Measurements from ENCODE around the gene NEMP1.

The NEMP1 gene

DNA sequence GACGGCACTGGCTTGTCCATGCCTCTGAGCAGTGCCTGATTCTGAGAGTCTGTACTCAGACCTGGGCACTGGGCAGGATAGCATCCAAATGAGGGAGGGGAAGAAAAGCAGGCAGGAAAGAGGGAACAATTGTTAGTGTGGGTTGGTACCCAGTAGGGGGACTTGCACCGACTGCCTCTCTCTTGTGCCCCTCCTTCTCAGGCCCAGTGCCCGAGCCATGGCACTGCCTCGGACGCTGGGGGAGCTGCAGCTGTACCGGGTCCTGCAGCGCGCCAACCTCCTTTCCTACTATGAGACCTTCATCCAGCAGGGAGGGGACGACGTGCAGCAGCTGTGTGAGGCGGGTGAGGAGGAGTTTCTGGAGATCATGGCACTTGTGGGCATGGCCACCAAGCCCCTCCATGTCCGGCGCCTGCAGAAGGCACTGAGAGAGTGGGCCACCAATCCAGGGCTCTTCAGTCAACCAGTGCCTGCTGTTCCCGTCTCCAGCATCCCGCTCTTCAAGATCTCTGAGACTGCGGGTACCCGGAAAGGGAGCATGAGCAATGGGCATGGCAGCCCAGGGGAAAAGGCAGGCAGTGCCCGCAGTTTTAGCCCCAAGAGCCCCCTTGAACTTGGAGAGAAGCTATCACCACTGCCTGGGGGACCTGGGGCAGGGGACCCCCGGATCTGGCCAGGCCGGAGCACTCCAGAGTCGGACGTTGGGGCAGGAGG lies 12.5 kb upstream of the NEMP1 start:
- DNase-seq = no peak

DNA sequence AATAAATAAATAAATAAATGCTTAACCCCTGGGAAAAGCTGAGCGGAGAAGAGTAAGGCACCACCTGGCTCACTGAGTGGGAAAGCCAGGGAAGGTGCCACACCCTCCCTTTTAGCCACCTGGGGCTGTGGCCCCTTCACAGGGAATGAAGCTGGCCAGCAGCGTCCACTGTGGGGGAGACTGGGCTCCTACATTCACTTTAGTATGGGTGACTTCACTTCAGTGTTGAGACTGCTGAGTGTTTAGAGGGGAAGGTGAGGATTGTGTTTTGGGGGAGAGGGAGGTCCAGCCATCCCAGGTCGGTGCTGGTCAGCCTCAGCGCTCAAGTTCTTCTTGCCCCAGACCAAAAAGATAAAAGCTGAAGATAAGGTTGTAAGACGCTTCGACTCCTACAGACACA lies 11.9 kb upstream of the NEMP1 start:
- no peak for DNase-seq

DNA sequence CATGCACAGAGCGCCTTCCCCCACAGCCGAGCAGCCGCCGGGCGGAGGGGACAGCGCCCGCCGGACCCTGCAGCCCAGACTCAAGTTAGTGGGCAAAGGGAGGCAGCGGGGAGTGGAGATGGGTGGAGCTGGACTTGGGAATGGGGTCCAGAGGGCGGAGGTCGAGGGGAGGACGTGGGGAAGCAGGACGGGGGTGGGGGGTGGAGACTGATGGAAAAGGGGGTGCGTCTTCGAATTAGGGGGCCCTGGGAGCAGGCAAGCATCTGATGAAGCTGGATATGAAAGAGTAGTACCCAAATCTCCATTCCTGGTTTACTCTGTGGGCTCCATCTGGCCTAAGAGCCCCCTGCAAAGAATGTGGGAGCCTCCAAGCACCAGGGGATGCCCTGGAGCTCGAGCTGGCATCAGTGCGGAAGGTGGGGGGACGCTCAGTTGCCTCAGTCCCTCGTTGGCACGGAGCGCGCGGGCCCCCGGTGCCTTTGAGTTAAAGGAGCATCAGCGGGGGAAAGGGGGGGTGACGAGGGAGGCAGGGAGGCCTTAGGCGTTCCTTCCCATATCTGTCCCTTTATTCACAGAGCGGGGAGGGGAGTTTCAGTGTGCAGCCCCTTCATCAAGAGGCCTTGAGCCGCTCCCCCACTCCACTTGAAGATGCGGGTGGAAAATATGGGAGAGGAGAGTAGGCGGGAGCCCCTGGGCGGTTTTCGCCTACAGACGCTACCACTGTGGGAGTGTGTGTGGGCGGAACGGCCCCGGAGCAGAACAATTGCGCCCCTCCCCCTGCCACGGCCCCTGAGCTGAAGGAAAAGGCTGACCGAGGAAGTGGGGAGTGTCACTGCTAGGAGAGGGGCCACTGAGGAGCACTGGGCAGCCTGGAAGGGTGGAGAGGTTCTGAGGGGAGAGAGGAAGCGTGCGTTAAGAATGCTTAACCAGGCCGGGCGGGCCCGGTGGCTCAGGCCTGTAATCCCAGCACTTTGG lies 11.0 kb upstream of the NEMP1 start:
- DNase-seq = peak; percentile 65 to 84 (median 80)

DNA sequence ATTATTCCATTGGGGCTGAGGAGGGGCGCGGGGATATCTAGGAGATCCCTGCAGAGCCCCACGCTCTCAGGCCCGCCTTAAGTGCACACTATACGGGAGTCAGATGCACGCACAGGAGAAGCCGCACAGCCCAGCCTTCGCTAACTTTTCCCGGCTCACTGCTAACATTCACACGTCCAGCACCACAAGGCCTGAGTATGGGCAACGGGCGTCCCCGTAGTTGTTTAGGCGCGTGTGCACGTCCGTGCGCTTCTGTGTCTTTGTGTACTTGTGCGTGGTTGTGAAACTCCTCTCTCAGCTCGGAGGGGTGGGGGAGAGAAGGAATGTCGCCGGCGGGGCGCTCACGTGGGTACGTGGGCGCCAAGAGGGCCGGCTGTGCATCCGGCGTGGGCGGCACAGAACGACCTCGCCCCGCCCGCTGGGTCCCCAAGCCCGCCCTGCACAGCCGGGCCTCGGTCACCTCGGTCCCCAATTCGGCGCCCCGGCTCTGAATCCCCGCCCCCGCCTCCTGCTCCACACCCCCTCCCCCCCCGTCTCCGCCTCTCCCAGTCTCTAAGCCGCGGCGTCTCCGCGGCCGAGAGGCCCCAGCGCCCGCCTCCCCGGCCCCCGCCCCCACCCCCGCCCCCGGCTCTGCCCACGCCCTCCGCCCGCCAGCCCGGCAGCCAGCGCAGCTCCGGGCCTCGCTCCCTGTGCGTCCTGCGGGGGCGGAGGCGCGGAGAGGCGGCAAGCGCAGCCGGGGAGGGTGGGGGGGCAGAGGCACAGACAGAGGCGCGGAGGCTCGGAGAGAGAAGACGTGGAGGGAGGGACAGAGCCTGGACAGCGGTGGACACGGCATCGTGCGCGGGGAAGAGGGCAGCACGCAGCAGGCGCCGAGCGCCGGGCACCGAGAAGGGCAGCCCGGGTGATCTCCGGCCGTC lies 10.0 kb upstream of the NEMP1 start, which contains the start of gene NAB2:
TSS of gene NAB2 (plus strand) at position 761 of the 917 bp plus-strand sequence. CDS start 158 bp downstream, outside the sequence.
- peak; percentile 96 to 100 (median 98) for DNase-seq

DNA sequence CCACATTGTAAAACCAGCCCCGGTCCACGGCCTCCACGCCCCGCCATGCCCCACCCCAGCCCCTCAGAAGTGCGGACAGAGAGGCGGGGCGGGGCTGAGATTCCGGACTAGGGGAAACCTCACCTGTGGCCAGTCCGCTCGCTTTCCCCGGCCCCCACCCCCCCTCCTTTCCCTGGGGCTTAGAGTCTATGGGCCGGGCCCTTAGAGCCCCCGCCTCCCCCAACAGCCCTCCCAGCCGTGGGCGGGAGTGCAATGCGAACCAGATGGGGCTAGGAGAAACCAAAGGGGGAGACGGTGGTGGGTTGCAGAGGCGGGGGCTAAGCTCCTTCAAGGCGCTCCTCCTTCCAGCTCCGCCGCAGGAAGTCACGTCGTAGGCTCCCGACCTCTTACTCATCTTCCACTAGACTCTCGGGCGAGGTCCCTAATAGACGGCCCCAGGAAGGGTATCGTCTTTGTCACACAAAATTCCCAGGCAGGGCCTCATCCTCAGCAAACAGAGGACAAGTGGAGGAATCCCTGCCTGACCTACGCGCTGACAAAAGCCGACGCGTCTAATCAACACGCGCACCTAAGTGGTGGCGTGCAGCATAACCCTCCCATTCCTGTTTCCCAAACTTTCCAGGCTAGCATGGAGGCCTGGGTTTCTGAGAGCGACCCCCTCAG lies 9.2 kb upstream of the NEMP1 start:
- DNase-seq = peak; percentile 87 to 94 (median 91)

DNA sequence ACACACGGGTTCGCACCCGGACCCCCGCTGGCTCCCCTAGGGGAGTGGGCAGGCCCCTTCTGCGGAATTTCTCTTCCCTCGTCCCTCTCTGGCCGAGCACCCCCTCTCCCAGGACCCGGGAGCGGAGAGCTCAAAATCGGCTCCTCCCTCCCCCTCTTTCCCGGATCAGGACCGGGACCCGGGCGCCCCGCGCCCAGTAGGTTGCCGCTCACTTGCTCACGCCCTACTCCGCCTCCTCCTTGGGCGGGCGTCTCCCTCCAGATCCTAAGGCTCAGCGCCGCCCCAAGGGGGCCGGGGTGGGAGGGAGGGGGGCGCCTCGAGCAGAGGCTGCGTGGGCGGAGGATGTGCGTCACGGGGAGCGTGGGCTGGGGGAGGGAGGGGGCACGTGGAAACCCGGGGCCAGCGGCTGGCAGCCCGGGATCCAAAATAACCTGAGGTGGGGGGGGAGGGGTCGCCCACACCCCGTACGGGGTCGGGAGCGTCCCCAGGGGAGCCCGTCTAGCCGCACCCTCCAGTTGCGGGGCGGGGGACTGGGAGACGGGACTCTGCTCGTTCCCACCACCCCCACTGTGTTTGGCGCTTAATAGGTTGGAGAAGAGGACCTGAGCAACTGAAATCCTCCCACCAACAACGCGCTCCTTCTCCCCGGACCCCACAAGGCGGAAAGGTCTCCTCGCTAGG lies 8.6 kb upstream of the NEMP1 start:
- DNase-seq = peak; percentile 90 to 97 (median 92)

DNA sequence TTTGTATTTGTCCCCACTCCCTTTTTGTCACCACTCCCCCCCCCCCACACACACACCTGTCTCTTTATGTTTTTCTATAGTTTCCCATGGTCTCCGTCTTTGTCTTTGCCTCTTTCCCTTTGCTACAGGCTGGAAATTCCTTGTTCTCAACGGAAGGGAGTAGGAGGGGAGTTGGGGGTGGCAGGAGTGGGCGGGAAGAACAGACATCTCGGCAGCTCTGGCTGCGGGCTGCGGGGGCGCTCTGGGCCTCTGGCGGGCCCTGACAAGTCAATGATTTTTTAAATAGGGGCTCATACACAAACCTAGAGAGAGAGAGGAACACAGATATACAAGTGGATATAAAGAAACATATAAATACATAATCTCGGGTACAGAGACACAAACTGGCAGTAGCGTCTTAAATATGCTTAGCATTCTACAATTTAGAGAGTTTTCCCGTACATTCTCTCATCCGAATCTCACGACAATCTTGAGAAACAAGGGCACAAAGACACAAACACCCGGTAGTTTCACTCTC lies 8.0 kb upstream of the NEMP1 start:
- peak; percentile 44 to 80 (median 62) for DNase-seq

DNA sequence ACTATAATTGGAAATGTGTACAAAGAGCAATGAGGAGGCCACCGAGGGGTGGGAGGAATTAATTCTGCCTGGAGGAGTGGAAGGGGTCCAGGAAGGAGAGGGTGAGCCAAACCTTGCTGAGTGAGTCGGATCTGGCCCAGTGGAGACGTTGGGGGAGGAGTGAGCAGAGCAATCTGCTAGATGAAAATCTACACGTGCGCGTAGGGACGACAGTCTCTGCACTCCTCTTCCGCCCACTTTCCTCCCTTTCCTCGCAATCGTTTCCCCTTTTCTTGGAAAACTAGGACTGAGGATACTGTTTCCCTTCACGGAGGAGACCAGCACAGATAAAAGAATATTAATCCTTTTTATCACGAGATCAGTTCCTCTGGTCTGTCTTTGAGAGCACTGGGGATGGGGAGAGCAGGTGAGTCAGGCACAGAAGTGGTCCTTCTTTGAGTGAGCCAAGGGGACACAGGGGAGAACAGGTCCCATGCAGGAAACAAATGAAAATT lies 7.5 kb upstream of the NEMP1 start:
- DNase-seq = peak; percentile 21 to 56 (median 50)

DNA sequence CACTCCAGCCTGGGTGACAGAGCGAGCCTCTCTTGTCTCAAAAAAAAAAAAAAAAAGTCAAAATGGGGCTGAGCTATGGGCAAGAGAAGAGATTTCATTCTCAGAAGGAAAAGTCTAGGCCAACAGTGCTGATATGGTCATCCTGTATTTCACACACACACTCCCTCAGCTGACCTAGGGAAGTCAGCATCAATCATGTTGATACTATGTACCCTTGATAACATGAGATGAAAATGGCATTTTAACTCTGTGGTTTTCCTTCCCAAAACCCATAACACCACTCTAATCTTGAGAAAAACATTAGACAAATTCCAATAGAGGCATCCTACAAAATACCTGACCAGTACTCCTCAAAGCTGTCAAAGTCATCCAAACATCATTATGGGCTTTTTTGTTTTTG lies 2.3 kb upstream of the NEMP1 start:
- no peak for DNase-seq

DNA sequence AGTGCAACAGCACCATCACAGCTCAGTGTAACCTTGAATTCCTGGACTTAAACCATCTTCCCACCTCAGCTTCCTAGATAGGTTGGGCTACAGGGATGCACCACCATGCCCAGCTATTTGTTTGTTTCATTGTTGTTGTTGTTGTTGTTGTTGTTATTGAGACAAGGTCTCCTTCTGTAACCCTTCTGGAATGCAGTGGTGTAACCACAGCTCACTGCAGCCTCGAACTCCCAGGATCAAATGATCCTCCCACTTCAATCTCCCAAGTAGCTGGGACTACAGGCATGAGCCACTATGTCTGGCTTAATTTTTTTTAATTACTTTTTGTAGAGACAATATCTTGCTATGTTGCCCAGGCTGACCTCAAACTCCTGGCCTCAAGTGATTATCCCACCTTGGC lies 1.2 kb upstream of the NEMP1 start:
- DNase-seq = no peak

DNA sequence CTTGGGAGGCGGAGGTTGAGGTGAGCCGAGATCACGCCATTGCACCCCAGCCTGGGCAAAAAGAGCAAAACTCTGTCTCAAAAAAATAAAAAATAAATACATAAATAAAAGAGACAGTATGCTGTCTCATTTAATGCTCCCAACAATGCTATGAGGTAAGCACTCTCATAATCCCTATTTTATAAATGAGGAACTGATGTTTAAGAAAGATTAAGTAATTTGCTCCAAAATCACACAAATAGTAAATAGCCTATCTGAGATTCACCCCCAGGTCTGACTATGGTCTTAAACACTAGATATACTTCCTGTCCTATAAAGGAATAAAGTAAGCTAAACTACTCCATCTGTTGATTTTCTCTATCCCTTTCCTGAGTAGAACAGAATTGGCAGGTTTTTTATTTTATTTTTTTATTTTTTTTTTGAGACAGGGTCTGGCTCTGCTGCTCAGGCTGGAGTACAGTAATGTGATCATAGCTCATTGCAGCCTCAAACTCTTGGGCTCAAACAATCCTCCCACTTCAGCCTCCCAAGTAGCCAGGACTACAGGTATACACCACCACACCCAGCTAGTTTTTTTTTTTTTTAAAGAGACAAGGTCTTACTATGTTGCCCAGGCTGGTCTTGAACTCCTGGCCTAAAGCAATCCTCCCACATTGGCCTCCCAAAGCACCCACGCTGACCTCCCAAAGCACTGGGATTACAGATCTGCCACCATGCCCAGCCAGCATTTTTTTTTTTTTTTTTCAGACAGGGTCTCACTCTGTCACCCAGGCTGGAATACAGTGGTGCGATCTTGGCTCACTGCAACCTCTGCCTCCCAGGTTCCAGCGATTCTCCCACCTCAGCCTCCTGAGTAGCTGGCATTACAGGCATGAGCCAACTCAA lies 4.8 kb downstream of the NEMP1 start:
- peak in 1 of 4 experiments; percentile 31 for DNase-seq

DNA sequence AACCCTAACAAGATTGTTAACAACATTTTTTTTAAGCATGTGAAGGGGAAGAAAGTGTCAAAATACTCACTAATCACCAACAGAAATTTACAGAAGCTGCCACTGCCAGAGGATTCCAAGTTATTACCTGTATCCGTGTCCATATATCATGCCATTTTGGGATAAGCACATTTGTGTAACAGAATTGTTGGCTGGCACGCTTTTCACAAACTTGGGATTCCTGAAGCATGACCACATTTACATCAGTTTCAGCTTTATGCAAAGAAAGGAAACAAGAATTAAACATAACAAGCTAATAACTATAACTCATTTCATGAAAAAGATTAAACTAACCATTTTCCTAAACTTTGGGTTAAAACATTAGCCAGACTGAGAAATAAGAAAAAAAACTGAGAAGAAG lies 5.9 kb downstream of the NEMP1 start:
- no peak for DNase-seq

DNA sequence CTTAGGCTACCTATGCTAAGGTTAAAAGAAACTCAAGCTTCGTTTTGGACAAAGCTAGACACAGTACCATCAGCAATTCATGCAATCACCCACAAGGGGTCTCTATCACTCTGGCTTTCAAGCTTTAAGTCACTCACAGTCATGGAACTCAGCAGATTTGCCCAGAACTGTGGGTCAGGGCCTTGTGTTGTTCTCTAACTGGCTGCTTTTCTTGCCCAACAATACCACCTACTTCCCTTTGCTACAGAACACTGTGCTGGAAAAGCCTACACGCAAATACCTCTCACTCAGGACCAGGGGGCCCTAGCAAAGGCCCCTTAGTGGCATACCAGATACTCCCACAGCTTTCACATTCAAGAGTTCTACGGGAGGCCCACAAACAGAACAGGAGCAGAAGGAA lies 9.1 kb downstream of the NEMP1 start:
- DNase-seq = peak; percentile 92 to 97 (median 94)

DNA sequence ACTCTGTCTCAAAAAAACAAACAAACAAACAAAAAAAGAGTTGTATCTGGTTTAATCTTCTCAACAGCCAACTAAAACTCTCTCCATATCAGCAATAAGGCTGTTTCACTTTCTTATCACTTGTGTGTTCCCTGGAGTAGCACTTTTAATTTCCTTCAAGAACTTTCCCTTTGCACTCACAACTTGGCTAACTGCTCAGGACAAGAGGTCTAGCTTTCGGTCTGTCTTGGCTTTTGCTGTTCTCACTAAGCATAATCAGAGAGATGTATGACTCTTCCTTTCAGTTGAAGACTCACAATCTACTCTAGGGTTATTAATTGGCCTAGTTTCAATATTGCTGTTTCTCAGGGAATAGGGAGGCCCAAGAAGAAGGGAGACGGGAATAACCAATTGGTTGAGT lies 12.3 kb downstream of the NEMP1 start:
- DNase-seq = no peak

DNA sequence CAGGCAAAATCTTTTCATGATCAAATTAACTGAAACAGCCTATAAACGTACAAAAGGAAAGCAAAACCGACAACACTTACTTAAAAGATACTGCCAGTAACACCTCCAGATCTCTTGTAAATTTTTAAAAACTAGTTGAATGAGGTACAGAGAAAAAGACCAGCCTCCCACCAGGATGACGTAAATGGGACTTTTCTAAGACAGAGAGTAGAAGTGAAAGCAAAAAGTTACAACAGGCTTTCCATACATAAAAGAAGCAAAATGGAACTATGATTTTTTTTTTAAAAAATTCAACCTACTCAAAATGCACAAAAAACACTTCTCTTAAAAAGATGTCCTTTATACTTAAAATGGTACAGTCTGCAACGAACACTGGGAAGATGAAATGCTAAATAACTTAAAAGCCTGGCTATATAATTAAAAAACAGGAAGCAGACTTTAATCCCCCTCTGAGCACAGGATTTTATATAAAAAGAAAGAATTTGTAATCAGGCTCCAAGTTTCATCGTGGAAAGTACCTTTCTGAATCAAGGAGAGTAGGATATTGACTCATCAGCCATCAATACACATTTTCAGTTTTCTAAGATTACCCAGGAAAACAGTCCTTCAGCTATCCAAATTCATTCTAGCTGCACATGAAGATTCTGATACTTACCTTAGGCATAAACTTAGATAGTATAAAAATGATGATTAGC lies 14.5 kb downstream of the NEMP1 start:
- peak; percentile 50 to 82 (median 74) for DNase-seq

DNA sequence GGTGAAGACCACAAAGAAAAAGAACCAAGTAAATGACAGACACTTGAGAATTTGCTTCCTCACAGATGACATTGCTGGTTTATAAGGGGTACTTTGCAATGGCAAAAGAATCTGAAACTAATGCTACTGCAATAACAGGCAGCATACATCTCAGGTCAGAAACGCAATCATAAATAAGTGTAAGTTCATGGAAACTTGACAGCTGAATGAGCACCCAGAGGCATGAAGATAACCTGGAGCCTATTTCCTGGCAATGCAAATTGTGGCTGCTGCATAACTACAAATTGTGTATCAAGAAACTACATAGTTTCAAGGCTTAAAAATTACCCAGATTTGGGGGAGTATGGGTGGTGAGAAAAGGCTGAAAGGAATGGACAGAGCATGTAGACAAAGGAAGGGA lies 20.1 kb downstream of the NEMP1 start:
- DNase-seq = no peak

DNA sequence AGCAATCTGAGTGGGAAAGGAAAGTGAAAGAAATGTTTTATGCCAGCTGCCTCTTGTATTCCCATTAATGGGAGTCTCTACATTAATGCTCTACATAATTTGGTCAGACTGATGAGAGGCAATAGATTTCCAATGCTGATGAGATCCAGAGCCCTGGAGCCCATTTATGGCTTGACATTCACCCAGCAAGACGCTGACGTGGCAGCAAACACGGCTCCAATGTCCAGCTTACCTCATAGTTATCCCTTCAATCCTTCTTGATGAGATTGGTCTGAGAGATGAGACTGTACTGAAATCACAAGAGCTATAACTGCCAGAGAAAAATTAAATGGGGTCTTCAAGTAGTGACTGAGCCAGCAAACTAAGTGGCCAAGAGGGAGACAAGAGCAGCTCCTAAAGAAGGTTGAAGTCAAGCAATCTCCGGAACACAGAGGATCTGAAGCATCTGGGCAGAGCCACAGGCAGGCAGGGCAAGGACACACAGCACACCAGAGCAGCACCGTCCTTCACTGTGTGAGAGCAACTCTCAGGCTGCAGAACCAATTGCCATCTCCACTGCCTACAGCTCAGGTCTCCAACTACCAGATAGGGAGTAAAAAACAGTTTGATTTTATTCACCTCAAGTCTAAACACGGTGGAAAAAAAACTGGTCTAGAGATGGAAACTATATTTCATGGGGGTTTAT lies 21.4 kb downstream of the NEMP1 start:
- no peak for DNase-seq

DNA sequence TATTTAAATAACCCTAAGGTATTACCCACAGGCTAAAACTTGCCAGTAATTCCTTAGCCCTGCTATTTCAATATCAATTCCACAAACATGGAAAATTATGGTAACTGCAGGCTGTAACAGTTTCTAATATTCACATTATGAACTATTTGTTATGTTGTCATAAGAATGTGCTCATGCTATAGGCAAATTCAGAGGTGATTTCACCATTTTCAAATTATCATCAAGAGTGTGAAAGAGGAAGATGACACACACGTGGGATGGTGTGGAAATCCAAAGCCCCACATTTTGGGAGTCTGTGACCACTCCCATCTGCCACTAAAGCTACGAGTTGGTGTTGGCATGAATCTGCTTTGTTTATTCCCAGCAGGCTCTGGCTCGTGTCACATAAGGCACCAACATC lies 22.8 kb downstream of the NEMP1 start:
- peak; percentile 53 to 79 (median 65) for DNase-seq

Data from suppressor macrophage (primary cell).